Measurements from ENCODE around the gene IGFN1. TPM values are rescaled to one million over a fixed set of nuclear protein-coding genes. Genes with fewer than 3 reads are reported as not detected.
"Not testable (repeated sequence)": the region's sequence is repeated elsewhere in the genome, so short reads cannot be mapped to it uniquely, and the experiment has no call there.

The IGFN1 gene
- total RNA-seq, 1 donor from 2014 or later, result not detected

DNA sequence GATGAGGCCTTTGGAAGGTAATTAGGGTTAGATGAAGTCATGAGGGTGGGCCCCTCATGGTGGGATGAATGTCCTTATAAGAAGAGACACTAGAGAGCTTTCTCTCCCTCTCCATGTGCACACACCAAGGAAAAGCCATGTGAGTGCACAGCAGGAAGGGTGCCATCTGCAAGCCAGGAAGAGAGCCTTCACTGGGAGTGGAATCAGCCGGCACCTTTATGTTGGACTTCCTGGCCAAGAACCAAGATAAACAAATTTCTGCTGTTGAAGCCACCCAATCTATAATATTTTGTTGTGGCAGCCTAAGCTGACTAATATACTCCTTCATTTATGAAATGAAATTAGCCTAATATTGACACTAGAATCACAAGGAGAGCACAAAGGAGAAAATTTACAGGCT, 54.5 kb downstream of the IGFN1 start:
- no peak for DNase-seq (ENCODE audit: low read depth, low spot score)

DNA sequence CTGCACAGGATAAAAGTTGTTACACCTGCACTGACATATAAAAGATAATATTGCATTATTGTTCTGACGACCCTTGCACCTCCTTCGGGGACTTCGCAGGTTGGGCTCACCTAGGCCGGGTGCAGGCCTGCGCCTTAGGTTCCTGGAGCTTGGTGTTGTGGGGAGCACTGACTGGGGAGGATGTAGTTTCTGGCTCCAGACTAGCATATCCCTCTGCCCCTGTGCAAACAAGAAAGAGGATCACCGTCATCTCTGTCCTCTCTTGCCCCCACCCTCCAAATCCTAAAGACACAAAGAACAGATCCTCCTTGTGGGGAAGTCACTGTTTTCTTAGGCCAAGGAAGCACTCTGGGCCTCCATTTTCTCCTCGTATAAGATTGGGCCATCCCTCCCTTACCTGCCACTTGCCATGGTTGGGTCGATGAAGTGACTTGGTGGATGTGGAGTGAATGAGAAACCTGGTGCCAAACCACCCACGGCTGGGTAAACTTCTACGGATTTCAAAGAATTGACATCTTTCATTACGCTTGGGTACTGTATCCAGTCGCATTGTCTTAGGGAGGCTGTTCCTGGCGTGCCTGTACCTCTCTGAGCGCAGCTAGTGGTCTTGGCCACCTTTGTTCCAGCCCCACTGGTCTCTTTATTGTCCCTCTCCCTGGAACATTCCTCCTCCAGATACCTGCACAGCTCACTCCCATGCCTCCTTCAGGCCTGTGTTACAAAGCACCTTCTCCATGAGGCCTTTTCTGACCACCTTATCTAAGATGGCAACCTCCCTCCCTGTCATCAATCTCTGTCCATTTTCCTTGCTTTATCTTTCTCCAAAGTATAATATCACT, 58.3 kb downstream of the IGFN1 start:
- no peak for DNase-seq (ENCODE audit: low read depth, low spot score)

DNA sequence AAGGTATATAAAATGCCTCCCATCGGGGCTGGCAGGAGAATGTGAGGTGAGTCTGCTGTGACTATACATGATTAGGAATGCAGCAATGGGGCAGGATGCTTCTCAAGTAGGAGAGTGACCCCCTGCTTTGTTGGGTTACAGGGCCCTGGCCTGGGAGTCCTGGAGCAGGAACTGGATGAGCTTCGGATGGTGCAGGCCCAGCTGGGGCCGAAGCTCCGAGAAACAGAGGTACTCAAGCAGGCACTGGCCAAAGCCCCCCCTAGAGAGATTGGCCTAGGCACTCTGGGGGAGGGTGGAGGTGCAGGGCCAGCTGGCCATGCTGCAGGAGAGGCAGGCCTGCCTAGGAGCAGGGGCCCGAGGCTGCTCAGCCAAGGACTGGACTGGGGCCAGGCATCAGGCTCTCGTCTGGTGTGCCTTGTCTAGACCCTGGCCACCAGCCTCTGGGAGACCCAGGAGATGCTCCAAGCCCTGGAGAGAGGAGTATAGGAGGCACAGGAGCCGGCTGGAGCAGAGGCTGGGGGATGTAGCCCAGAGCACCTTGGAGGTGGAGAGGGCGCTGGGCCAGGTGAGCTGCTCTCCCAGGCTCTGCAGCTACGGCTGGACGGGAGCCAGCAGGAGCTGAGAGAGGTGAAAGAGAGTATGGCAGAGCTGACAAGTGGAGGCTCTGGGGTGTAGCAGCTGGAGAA, 59.8 kb downstream of the IGFN1 start:
- DNase-seq (ENCODE audit: low read depth, low spot score), result no peak

DNA sequence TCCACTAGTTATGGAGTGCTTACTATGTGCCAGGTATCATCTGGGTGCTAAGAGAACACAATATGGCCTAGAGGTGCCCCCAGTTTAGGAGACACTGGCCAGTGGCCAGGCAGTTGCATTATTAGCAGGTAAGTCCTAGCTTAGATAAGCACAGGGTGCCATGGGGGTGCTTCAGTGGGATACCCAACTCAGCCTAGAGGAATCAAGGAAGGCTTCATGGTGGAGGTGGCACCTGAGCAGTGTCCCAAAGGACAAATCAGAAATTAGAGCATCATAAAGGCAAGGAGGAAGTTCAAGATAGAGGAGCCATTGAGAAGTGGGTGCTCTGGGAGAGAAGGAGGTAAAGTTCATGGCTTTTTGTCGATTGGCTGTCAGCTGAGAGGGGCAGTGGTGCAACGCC, 60.8 kb downstream of the IGFN1 start:
- no peak for DNase-seq (ENCODE audit: low read depth, low spot score)

DNA sequence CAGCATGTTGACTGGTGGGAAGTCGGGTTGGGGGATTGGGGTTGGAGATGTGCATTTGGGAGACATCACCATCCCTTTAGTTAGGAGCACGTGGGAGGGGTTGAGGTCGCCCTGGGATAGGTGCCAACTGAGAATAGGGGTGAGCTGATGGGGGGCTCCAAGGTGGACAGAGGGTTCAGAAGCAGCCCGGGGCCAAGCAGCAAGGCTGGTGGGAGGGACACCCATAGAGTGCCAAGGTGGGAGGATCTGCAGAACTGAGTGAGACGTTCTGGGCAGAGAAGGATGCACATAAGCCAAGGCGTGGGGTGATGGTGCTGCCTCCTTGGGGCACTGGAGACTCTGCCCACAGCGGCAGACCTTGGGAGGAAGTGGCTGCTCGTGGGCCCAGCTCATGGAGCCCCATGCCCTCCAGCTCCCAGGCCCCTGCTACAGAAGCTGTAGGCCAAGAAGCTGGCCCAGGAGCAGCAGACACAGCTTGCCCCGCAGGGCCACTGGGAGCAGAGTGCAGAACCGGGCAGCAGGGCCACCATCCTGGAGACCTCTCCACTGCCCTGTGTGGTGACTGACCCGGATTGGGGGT, 61.3 kb downstream of the IGFN1 start:
- no peak for DNase-seq (ENCODE audit: low read depth, low spot score)

DNA sequence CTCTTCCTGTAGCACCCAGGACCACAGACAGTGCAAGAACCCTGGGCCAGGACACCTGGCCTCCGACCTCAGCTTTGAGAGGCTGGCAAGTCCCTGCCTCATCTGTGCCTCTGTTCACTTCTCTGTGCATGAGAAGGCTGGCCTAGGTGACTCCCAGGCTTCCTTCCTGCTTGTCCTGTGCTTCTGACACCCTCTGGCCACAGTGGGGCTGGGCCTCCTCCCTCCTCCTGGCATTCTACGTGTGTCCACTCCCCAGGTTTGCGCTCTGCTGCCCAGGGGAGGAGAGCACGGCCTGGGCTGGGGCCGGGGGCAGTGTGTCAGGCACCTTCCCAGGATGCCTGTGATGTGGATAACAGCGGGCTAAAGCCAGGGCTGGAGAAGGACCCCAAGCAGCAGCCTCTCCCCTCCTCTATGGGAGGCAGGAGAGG, 62.3 kb downstream of the IGFN1 start:
- DNase-seq (ENCODE audit: low read depth, low spot score), result no peak

DNA sequence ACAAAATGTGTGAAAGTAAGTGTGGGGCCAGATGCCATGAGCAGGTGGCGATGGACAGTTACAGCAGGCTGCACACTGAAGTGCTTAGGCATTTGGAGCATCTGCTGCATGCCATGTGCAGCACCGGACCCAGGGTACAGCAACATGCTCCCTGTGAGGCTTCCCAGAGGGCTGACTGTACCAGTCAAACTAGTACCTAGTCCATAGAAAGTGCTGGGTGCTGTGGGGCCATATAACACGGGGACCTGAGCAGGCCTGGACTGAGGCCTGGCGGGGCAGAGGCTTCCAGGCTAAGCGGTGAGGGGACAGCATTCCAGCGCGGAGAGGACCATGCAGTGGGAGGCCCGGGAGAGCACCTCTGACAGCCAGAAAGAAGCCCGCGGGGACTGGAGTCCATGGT, 62.8 kb downstream of the IGFN1 start:
- DNase-seq (ENCODE audit: low read depth, low spot score), result no peak

DNA sequence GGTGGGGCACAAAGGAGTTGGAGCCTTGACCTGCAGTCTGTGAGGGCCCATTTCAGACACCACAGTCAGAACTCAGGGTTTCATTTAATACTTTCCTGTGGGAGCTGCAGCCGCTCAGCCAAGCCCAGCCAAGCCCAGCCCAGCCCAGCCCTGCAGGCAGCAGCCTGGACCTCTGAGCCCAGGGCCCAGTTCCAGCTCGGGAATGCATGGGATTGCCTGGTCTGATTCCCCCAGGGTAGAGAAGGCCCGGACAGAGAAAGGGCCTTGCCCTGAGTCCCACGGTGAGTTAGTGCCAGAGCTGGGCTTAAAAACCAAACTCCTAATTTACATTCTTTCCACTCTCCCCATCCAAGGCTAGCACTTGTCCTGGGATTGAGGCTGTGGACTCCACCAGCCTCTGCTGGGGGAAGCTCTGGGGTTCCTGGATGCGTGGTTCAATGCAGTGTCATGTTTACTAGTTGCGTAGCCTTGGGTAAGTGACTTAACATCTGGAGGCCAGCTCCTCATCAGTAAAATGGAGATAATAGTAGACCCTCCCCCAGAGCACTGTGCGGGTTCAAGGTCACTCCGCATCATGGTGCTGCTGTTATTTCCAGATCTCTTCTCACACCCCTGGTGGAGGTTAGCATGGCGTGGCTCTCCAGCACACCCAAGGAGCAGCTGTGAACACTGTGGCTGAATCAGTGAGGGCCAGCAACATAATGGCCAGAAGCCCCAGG, 63.4 kb downstream of the IGFN1 start:
- DNase-seq (ENCODE audit: low read depth, low spot score), result no peak

DNA sequence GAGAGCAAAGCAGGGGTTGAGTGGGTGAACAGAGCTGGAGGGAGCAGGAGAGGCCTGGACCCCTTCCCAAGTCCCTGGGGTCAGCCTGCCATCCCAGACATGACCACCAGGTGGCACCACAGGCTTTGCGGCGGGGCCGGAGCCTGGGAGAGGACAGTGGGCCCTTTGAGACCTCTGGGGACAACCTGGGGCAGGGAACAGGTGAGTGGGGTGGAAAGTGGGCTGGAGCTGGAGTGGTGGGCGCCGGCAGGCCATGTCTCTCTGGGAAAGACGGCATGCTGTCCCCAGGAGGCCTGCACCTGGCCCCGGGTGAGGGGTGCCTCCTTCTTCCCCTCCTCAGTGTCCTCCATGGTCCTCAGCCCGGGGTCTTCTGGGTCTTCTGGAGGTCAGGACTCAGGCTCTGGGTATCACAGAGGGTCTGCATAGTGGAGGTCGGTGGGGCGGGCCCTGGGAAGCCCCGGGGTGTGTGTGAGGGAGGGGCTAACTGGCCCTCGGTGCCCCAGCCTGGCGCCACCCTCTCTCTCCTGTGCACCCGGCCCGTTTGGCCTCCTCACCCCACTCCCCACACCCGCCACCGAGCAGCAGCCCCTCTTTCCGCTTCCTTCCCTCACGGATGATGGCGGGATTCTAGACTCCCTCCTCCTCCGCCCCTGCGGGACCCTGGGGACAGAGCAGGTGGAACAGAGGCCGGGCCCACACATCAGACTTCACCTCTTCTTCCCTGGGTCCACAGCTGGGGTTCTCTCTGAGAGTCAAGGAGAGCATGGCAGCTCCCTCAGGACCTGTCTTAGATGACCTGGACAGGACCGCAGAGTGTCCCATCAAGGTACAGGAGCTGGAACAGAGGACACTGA, 64.2 kb downstream of the IGFN1 start:
- no peak for DNase-seq (ENCODE audit: low read depth, low spot score)

DNA sequence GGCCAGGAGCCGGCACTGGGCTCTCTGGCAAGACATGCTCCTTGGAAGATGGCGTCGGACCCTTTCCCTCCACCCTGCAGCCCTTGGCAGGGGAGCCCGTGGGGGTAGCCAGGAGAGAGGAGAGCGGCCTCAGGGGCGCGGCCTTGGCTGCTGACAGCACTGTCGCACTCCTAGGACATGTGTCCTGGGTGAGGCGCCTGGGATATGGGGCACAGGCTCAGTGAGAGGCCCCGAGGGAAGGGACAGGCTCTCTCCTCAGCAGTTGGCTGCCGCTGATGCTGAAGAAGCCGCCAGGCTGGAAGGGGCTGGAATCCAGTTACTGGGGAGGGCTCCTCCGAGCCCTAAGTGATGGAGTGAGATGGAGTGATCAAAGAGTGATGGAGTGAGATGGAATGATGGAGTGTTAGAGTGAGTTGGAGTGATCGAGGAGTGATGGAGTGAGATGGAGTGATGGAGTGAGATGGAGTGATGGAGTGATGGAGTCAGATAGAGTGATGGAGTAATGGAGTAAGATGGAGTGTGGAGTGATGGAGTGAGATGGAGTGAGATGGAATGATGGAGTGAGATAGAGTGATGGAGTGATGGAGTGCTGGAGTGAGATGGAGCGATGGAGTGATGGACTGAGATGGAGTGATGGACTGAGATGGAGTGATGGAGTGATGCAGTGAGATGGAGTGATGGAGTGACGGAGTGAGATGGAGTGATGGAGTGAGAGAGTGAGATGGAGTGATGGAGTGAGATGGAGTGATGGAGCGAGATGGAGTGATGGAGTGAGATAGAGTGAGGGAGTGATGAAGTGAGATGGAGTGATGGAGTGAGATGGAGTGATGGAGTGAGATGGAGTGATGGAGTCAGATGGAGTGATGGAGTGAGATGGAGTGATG, 65.1 kb downstream of the IGFN1 start:
- DNase-seq (ENCODE audit: low read depth, low spot score), result no peak

DNA sequence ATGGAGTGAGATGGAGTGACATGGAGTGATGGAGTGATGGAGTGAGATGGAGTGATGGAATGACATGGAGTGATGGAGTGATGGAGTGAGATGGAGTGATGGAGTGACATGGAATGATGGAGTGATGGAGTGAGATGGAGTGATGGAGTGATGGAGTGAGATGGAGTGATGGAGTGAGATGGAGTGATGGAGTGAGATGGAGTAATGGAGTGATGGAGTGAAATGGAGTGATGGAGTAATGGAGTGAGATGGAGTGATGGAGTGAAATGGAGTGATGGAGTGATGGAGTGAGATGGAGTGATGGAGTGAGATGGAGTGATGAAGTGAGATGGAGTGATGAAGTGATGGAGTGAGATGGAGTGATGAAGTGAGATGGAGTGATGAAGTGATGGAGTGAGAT, 67.5 kb downstream of the IGFN1 start:
- DNase-seq (ENCODE audit: low read depth, low spot score), result not testable (repeated sequence)

DNA sequence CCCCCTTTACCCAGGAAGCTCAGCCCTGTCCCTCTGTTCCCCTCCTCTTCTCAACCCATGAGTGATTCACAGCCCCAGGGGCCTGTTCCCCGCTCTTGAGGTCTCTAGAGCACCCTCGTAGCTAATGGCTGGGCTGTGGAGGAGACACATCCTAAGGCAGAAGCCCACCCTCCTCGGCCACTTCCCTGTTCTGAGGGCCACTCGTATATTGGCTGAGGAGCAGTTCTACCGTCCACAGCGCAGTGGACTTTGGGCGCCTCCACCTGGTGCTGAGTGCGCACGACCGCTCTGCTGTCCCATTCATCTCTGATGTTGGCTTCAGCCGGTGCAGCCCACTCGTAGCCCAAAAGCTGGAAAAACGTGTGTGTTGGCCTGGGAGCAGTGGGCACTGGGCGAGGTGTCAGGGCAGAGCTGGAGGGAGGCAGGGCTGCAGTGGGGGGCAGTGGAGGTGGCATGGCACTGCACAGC, 68.2 kb downstream of the IGFN1 start:
- DNase-seq (ENCODE audit: low read depth, low spot score), result no peak

DNA sequence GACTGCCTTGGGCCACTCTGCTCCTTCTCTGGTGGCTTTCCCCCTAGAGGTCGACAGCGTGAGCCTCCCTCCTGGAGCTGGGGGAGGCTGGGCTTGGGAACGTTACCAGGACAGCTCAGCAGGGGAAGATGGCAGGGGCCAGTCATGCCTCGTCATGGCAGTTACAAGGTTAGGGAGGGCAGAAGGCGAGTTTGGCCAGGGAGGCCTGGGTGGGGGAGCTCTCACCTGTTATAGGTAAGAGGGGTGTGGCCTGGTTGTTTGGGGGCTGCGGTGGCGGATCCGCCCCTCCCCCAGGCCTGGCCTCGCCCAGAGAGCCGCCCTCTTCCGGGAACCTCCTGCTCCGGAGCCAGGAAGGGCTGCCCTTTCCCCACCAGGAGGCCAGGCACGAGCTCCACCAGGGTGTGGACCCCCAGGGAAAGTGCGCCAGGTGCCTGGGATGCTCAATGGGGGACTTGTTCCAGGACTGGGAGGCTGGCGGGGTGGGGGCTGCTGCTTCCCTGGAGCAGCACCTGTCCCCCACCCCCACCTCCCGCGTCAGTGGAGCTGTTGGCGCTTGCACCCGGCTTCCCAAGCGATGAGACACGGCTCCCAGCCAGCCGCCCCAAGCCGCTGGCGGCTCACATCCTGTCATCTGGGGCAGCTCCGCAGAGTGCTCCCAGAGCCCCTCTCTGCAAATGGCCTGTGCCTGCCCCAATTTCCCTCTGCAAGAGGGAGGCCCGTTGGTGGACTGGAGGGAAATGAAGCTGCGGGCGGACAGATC, 69.0 kb downstream of the IGFN1 start:
- no peak for DNase-seq (ENCODE audit: low read depth, low spot score)

DNA sequence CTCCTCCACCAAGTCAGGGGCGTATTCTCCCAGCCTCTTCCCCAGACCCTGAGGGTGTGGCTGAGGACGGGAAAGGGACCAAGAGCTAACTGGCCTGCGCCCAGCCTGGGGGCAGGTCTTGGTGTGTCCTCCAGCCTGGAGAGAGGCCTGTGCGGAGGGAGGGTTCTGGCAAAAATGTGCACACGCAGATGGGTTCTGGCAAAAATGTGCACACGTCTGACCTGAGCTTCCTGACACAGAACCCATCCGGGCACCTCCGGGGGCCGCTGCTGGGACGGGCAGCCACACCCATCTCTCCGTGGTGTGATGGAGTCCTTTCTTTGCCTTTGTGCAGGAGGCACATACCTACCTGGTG, 69.6 kb downstream of the IGFN1 start:
- DNase-seq (ENCODE audit: low read depth, low spot score), result no peak

DNA sequence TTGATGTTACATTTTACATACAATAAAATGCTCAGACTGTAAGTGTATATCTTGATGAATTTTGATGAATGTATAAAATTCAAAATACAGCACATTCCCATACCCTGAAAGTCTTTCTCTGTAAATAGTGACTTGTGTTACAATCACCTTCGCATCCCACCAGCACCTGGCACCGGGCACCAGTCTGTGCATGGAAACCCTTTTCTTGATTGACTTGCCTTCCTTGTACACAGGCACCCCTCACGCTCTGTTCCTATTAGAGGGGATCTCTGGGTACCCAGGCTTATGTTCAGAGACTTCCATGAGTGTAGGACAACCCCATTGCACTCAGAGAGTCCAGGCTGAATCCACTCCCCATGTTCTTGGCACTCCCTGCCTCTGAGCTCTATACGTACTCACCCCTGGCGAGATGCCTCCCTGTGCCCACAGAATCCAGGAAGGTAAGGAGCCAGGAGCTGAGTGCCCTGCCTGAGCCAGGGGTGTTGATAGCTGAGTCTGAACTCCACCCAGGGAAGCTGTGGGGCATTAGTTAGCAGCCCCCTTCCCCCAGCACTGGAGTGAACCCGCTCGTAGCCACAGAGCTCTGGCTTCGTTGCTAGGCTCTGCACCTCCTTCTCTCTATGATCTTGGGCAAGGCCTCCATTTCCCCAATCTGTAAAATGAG, 70.2 kb downstream of the IGFN1 start:
- DNase-seq (ENCODE audit: low read depth, low spot score), result no peak

DNA sequence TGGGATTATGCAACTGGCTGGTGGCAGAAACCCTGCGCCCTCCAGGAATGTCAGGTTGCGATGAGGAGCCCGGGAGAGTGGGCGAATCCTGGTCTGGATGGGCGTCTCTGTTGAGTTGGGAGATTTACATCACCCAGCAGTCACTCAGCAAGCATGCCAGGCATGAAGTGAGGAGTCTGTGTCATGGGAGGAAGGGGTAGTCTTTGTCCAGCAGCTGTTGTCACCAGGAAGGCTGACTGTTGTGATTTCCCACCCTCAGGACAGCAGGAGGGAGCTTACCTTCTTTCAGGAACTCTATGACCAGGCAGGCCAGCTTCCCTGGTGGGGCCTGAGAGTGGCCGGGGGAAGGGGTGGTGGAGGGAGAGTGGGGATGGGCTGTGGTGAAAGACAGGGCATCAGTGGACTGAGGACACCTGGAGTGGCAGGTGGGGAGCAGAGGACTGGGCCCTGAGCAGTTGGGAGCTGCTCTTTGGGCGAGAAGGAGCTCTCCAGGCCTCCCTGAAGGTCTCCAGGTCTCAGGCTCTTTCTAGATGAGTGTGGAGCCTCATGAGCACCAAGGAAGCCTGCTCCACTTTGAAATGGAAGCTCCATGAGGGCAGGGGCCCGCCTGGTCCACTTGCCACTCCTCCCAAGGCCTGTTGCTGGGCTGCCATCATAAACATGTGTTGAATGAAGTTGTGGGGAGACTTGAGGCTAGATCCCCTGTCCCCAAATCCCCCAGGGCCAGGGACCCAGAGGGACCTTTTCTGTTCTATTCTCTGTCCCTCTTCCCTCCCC, 71.3 kb downstream of the IGFN1 start:
- DNase-seq (ENCODE audit: low read depth, low spot score), result no peak

DNA sequence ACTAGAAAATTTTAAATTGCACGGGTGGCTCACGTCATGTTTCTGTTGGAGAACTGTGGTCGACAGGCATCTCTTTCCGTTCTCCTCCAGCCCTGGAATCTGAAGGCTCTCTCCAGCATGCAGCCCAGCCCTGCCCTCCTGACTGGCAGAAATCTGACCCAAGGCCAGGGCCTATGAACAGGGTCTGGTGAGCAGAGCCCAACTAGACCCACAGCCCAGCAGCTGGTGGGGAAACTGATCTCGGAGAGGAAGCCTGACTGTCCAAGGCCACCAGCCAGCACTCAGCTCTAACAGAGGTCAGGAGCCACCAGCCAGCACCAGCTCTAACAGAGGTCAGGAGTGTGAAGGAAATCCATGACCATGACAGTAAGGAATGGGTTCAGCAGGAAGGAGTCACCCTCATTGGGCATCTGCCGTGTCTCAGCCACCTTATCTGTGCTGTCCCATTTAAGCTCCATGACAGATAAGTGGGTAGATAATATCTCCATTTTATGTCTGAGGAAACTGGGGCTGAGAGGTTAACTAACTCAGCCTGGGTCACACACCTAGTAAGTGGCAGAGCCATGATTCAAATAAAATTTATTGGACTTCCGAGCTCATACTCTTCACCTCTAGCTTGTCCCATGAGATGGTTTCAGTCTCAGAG, 72.5 kb downstream of the IGFN1 start:
- no peak for DNase-seq (ENCODE audit: low read depth, low spot score)

All from pulmonary artery endothelial cell (primary cell).